ENCODE measurements around the gene PFN3.

The PFN3 gene

DNA sequence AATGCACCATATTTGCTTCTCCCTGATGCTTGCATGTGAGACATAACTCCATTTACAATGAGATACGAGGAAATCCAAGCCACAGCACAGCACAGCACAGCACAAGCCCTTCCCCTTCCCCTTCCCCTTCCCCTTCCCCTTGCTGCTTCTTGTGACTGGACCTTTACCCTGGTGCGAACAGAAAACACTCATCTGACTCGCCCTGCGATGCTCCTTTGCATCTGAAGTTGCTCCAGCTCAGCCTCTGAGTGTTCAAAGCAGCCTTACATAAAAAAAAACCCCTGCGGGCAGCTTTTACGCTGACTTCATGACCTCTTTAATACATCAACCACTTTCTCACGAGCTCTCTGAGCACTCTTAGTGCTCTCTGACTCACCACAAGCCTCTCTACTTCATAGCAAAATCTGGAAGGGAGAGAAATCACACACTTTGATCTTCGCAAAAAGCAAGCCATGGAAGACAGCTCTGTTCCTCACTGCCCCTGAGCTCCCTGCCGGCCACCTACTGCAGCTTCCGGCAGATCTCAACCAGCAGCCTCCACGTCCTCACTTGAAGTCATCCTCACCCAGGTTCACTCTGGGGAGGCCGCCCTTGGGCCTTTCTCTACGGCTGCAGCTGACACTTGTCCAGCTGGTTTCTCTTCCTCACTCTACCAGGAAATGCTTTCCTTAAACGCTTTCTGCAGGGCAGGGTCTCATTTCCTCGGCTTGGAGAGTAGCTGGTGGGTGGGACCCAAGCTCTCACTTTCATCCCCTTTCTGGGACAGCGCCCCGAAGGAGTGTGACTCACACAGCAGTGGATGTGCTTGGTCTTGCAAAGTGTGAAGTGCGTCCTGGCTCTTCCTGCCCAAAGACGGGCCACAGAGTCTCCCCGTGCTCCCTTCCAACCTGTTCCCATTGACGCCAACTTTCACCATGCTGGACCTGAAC is 11.0 kb downstream of the PFN3 start:
- Histone ChIP-seq H3K4me3 (no peak overlapping the region), H3K27ac (peak overlapping the region in 1 of 2 donors; percentile 35)
- TF ChIP-seq, protein P1, sequence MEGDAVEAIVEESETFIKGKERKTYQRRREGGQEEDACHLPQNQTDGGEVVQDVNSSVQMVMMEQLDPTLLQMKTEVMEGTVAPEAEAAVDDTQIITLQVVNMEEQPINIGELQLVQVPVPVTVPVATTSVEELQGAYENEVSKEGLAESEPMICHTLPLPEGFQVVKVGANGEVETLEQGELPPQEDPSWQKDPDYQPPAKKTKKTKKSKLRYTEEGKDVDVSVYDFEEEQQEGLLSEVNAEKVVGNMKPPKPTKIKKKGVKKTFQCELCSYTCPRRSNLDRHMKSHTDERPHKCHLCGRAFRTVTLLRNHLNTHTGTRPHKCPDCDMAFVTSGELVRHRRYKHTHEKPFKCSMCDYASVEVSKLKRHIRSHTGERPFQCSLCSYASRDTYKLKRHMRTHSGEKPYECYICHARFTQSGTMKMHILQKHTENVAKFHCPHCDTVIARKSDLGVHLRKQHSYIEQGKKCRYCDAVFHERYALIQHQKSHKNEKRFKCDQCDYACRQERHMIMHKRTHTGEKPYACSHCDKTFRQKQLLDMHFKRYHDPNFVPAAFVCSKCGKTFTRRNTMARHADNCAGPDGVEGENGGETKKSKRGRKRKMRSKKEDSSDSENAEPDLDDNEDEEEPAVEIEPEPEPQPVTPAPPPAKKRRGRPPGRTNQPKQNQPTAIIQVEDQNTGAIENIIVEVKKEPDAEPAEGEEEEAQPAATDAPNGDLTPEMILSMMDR (IDR thresholded peaks at IDR 0.05): no peak
- no peak for DNase-seq (ENCODE audit: low spot score)

DNA sequence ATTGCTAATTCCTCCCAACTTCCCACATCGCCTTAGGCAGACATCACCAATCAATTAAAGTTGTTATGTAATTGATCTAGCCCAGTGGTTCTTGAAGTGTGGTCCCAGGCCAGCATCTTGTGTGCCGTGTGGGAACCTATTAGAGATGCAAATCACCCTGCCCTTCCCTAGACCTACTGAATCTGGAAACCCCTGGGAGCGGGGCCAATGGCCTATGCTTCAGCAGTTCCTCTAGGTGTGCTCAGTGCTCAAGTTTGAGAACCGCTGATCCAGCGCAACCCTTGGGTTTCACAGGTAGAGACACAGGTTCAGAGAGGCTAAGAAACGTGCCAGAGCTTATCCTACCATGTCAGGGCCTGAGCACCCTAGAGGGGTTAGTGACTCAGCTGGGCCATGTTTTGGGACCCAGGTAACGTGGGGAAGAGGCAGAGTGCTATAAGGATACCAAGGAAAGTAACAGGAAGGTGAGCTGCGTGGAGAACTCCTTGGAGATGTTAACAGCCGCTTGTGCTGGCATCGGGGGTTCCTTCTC is 11.9 kb downstream of the PFN3 start:
- Histone ChIP-seq H3K27ac (no peak overlapping the region), H3K4me3 (no peak overlapping the region)
- TF ChIP-seq, protein P1 (IDR thresholded peaks at IDR 0.05): no peak
- no peak for DNase-seq (ENCODE audit: low spot score)

DNA sequence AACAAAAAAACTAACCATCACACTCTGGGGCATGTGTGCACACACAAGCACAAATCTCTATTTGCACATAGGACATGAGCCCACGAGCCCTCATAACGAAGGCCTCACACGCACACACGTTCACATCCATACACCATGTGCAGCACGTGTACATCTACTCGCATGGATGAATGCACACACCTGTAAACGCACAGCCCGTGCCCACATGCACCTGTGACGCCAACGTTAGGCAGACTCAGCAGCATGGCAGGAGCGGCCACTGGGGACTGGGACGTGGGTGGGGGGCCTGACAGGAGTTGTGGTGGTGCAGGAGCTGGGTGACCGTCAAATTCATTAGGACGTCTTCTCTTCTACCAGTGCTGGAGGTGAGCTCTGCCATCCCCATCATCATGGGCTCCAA is 13.1 kb downstream of the PFN3 start:
- no peak overlapping the region for H3K4me3 ChIP-seq
- no peak overlapping the region for H3K27ac ChIP-seq
- TF ChIP-seq, protein P1 (IDR thresholded peaks at IDR 0.05): no peak
- no peak for DNase-seq (ENCODE audit: low spot score)

DNA sequence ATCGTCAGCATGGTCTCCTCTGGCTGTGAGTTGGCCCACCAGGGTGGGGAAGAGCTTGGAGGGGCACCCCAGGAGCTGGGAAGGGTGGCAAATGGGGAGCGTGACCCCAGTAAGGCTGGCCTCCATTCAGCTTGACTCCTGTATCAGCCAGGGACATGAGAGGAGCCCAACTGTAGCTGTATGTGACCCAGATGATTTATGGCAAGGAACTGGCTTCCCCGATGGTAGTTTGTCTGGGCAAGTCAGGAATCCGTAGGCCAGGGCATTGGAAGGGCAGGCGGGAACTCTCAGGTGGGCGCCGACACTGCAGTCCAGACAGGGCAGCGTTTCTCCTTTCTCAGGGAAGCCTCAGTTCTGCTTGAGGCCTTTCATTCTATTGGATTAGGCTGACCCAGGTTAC is 13.9 kb downstream of the PFN3 start:
- Histone ChIP-seq H3K27ac (no peak overlapping the region), H3K4me3 (no peak overlapping the region)
- TF ChIP-seq, protein P1 (IDR thresholded peaks at IDR 0.05): no peak
- no peak for DNase-seq (ENCODE audit: low spot score)

DNA sequence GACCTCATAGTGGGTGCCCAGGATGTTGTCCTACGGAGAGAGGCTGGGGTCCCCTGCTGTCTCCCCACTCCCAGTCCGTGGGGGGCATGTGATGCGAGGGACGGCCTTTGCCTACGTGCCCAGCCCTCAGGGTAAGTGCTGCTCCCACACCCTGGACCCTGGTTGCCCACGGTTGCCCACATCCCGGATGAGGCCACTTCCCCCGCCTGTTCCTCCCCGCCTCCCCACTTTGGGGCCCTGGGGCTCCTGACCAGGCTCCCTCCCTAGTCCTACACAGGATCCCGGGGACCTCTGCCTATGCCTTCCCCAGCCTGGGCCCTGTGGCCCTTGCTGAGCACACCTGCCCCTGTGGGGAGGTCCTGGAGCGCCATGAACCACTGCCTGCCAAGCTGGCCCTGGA is 14.7 kb downstream of the PFN3 start:
- no peak overlapping the region for H3K27ac ChIP-seq
- TF ChIP-seq, protein P1 (IDR thresholded peaks at IDR 0.05): no peak
- no peak for DNase-seq (ENCODE audit: low spot score)
- H3K4me3 ChIP-seq: no peak overlapping the region

DNA sequence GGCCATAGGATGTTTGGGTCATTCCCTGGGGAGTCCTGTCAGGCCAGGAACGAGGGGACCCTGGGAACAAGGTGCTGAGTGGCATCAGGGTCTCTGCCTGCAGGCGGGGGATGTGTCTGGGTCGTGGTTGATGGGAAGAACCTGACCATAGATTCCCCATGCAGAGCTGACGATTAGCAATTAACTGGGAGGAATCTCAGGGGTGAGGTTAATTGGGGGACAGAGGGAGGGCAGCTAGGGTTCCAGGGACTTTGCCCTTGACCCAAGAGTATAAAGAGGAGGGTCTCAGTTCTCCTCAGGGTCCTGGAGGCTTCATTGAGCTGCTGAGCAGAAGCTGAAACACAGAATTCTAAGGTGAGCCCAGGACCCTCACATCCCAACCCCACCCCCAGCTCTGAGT is 16.3 kb downstream of the PFN3 start, which contains the start of gene SLC34A1:
TSS of gene SLC34A1 (plus strand) at position 301 of the 400 bp plus-strand sequence. CDS start 1,308 bp downstream, outside the sequence.
- Histone ChIP-seq H3K27ac (no peak within 1 kb of the TSS), H3K4me3 (no peak within 1 kb of the TSS)
- DNase-seq (ENCODE audit: low spot score): no peak
- TF ChIP-seq, protein P1 (IDR thresholded peaks at IDR 0.05): no peak

All from coronary artery (tissue), 2 donors.